HCT116 (cell line): ENCODE data around the gene MECP2. TPM values are rescaled to one million over a fixed set of nuclear protein-coding genes. Genes with fewer than 3 reads are reported as not detected.

Experiments used
- ATAC-seq: fragments of 200-7000 bp; cut with Tn5 transposase; 2 replicates; pipeline ENCODE4 v1.9.1; 2020; ENCODE audit warnings: mild to moderate bottlenecking, moderate library complexity
- BruUV-seq: library from RNA; stranded (reverse); fragments of 400-500 nt; replicated peaks from 2 replicates; lab custom pipeline; 2021; lab: Mats Ljungman, UMichigan
- CTCF ChIA-PET: fragments of 300-600 bp; sonication (Branson Sonifier 250); formaldehyde crosslinking; loops from one replicate; lab custom pipeline; 2021; ENCODE audit warnings: antibody characterized with exemption; lab: Charles Lee
- POLR2A ChIA-PET: fragments of 300-600, 350-600 bp; sonication (Branson Sonifier 250); formaldehyde crosslinking; loops from one replicate; lab custom pipeline; 2021; ENCODE audit warnings: antibody characterized with exemption; lab: Charles Lee
- RAD21 ChIA-PET, 2 experiments: fragments of 300-600 bp; sonication (Branson Sonifier 250); formaldehyde crosslinking; loops; one replicate each; lab custom pipeline; 2023; ENCODE audit warnings: low total read pairs in 2 of 2; ENCODE audit not compliant: uncharacterized antibody in 2 of 2, unreplicated experiment in 2 of 2, low non-redundant PET in 1 of 2; lab: Charles Lee
- DNase-seq: peaks from one replicate; pipeline ENCODE4 v3.0.0-alpha.2; 2010; ENCODE audit warnings: low read depth, low spot score
- H2AFZ ChIP-seq: fragments of 200-600 bp; shearing (Covaris generic), sonication (generic); 2 replicates; pipeline ENCODE4 v1.6.1; 2017; ENCODE audit warnings: low read depth, mixed run types, mixed read lengths, antibody characterized with exemption, low read length; ENCODE audit not compliant: poor library complexity, severe bottlenecking
- H3K27ac ChIP-seq: 2 replicates; pipeline ENCODE4 v1.5.1; 2012; ENCODE audit warnings: low read depth, low read length
- H3K27me3 ChIP-seq: fragments of 200-600 bp; sonication (generic); 2 replicates; pipeline ENCODE4 v1.6.1; 2016; ENCODE audit warnings: mixed run types, low read length, mixed read lengths; ENCODE audit not compliant: insufficient read depth
- H3K36me3 ChIP-seq, 2 experiments: fragments of 200-500 bp in 1 of 2; fragments of 200-600 bp in 1 of 2; sonication (Bioruptor generic) in 1 of 2; sonication (generic) in 1 of 2; 2 replicates each; pipeline versions ENCODE4 v1.5.1 to v1.6.1; 2014 to 2016; ENCODE audit warnings: low read length in 2 of 2, inconsistent platforms in 1 of 2, mixed read lengths in 1 of 2, mixed run types in 1 of 2; ENCODE audit not compliant: insufficient read depth in 2 of 2, control insufficient read depth in 1 of 2
- H3K4me1 ChIP-seq, 2 experiments: fragments of 200-600 bp in 1 of 2; sonication (generic) in 1 of 2; 2 replicates each; pipeline versions ENCODE4 v1.5.1 to v1.6.1; 2012 to 2017; ENCODE audit warnings: low read length in 2 of 2, inconsistent platforms in 1 of 2, mild to moderate bottlenecking in 1 of 2, mixed read lengths in 1 of 2, mixed run types in 1 of 2, moderate library complexity in 1 of 2; ENCODE audit not compliant: insufficient read depth in 2 of 2, control insufficient read depth in 1 of 2
- H3K4me2 ChIP-seq: fragments of 200-600 bp; sonication (generic); 2 replicates; pipeline ENCODE4 v1.6.1; 2017; ENCODE audit warnings: mixed run types, low read length, mixed read lengths
- H3K4me3 ChIP-seq, 2 experiments: fragments of 200-600 bp in 1 of 2; sonication (generic) in 1 of 2; replicated peaks in 1 of 2; 2 replicates each; pipeline ENCODE4 v1.5.1; 2011 to 2016; ENCODE audit warnings: low read length in 2 of 2, control low read depth in 1 of 2, low read depth in 1 of 2, mild to moderate bottlenecking in 1 of 2, mixed read lengths in 1 of 2, mixed run types in 1 of 2
- H3K79me2 ChIP-seq: fragments of 200-600 bp; sonication (generic); 2 replicates; pipeline ENCODE4 v1.6.1; 2017; ENCODE audit warnings: mild to moderate bottlenecking, mixed run types, low read length, moderate library complexity, mixed read lengths; ENCODE audit not compliant: insufficient read depth
- H3K9ac ChIP-seq: fragments of 200-600 bp; sonication (generic); 2 replicates; pipeline ENCODE4 v1.6.1; 2016; ENCODE audit warnings: low read length, mixed read lengths
- H3K9me2 ChIP-seq: fragments of 200-600 bp; sonication (generic), shearing (Covaris generic); 2 replicates; pipeline ENCODE4 v1.6.1; 2017; ENCODE audit warnings: mixed run types, mild to moderate bottlenecking, moderate library complexity; ENCODE audit not compliant: insufficient read depth
- H3K9me3 ChIP-seq, 2 experiments: fragments of 200-500 bp in 1 of 2; fragments of 200-600 bp in 1 of 2; sonication (Bioruptor generic) in 1 of 2; sonication (generic) in 1 of 2; 2 replicates each; pipeline ENCODE4 v1.6.1; 2014 to 2017; ENCODE audit warnings: low read length in 2 of 2, mixed read lengths in 2 of 2, inconsistent platforms in 1 of 2, low read depth in 1 of 2, mild to moderate bottlenecking in 1 of 2, mixed run types in 1 of 2, moderate library complexity in 1 of 2; ENCODE audit not compliant: control insufficient read depth in 1 of 2, insufficient read depth in 1 of 2
- H4K20me1 ChIP-seq: fragments of 200-600 bp; sonication (generic), shearing (Covaris generic); 2 replicates; pipeline ENCODE4 v1.6.1; 2017; ENCODE audit warnings: mixed run types, mild to moderate bottlenecking, moderate library complexity; ENCODE audit not compliant: insufficient read depth
- ATF3 ChIP-seq: IDR thresholded peaks from 2 replicates; pipeline ENCODE4 v1.6.1; 2012
- CBX3 ChIP-seq: IDR thresholded peaks from 2 replicates; pipeline ENCODE4 v1.6.1; 2012; ENCODE audit warnings: low read depth
- ELF1 ChIP-seq: IDR thresholded peaks from 2 replicates; pipeline ENCODE4 v1.6.1; 2012; ENCODE audit warnings: low read depth, borderline replicate concordance
- POLR2AphosphoS5 ChIP-seq: IDR thresholded peaks from 2 replicates; pipeline ENCODE4 v1.6.1; 2011; ENCODE audit warnings: mild to moderate bottlenecking, low read depth, low read length, moderate library complexity
- TCF7L2 ChIP-seq: IDR thresholded peaks from 2 replicates; pipeline ENCODE4 v1.7.0; 2011; ENCODE audit warnings: borderline replicate concordance, inconsistent platforms; ENCODE audit not compliant: insufficient read depth, insufficient read length; ENCODE audit errors: extremely low read depth
- ZFX ChIP-seq: fragments of 450-650 bp; IDR thresholded peaks from 2 replicates; pipeline ENCODE4 v1.6.1; 2017
- intact Hi-C: fragments of 100-400 bp; cut with micrococcal nuclease; formaldehyde crosslinking; loops from 2 replicates; pipeline ENCODE4 v1.10.0; 2022
- total RNA-seq: library from RNA; stranded (reverse); gene quantifications from one replicate; pipeline ENCODE4 v1.2.1, GENCODE V29; 2021; ENCODE audit not compliant: unreplicated experiment

Gene MECP2
- total RNA-seq, 1 experiment from 2014 or later, result 32.4 TPM

DNA sequence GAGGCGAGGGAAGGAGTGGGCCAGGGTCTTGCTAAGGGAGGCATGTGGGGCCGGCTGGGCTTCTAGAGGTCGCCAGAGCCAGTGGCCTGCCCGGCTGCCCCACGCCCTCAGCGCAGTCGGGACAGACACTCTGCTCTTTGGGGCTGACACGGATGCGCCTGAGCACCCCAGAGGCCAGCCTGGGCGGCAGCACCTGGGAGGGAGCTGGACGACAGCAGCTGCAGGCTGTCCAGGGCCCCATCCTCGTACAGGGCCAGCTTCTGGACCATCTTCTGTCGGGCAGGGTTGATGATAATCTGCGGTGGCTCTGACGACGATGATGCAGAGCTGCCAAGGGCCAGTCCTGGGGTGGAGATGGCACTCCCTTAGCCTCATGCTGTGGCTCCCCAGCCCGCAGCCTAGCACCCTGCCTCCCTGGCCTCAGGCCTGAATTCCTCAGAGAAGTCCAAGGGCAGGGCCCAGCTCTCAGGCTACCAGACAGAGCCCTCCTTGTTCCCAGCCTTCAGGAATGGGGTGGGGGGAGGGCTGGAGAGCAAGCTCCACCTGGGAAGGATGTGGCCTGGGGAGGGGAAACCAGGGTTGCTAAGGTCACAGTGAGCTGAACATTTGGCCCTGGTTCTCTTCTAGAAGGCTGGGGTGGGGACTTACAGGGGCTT is 85.1 kb downstream of the MECP2 start (continued):
- TF ChIP-seq ATF3, result no peak
- TF ChIP-seq CBX3, result no peak

DNA sequence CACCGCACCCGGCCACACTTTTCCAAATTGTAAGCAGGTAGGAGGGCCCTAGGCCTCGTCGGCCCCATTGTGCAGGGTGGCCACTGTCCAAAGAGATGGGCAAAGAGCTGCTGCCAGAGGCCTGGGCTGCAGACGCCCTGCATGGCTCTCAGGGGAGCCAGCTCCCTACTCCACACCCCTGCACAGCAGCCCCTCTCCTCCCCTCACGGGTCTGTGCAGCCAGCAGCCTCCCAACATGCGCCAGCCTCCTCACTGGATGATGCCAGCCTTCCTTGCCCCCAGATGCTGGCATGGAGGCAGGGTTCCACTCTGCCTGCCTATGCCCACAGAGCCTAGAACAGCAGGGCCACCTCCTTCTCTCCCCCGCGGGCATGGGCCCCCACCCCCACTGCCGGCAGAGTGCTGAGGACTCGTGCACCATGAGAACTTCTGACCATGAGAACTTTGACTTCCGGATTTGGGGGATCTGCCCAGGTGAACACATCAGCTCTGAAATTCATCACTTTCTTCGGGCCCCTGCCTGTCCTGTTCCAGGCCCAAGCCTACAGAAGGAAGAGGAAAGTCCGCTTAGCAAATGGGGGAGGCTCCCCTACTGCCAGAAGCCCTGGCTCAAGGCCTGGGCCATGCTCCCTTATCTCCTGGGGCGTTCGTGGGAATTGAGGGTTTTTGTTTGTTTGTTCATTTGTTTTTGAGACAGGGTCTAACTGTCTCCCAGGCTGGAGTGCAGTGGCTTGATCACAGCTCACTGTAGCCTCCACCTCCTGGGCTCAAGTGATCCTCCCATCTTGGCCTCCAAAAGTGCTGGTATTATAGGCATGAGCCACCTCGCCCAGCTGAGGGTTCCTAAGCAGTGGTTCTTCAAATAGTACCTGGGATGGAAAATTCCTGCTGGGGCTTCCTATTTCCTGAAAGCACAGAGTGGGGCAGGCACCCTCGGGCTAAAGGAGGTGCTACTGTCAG is 85.9 kb downstream of the MECP2 start:
- H3K27ac ChIP-seq, result no peak overlapping the region
- H3K4me1 ChIP-seq, result peaks cover 0 to 14% of the 10 kb centered on the region in 2 experiments; a peak in 2 of 4 replicates
- H3K4me3 ChIP-seq, result no peak overlapping the region
- peaks cover 0 to 2% of the 10 kb centered on the region in 2 experiments; a peak in 1 of 4 replicates for H3K36me3 ChIP-seq
- H3K9me3 ChIP-seq, result no peaks in the 10 kb centered on the region
- H3K9ac ChIP-seq, result no peak overlapping the region
- no peaks in the 10 kb centered on the region for H3K9me2 ChIP-seq
- TF ChIP-seq ELF1 (no peak), ZFX (no peak), POLR2AphosphoS5 (0 out of 2 replicates have a peak, but pooled peaks have one; percentile 11), TCF7L2 (no peak), ATF3 (no peak)
- no peak overlapping the region for H2AFZ ChIP-seq
- DNase-seq, result no peak
- POLR2A ChIA-PET, result no interaction called here
- H3K4me2 ChIP-seq, result no peak overlapping the region
- CTCF ChIA-PET, result no interaction called here
- RAD21 ChIA-PET, result no interaction called here
- no peak for ATAC-seq
- H3K27me3 ChIP-seq, result no peaks in the 10 kb centered on the region
- intact Hi-C loops, result no loop called here
- peaks cover 7% of the 10 kb centered on the region; the same call in 1 of the 2 replicates for H3K79me2 ChIP-seq
- no peaks in the 10 kb centered on the region for H4K20me1 ChIP-seq
- no TSS peak for BruUV-seq
